GM23338 (cell line): ENCODE measurements around the gene KYNU.

ENCODE experiments used
- CREB1 ChIP-seq: fragments of 250-450 bp; sonication (Bioruptor Pico); IDR thresholded peaks from 2 replicates; pipeline ENCODE4 v1.5.0; 2020; ENCODE audit warnings: low read depth, mild to moderate bottlenecking, moderate library complexity
- EZH2 ChIP-seq: fragments of 200-600 bp; sonication (generic); IDR thresholded peaks from one replicate; pipeline ENCODE4 v1.8.0; 2017; ENCODE audit warnings: antibody characterized with exemption, mild to moderate bottlenecking, low read depth; ENCODE audit not compliant: unreplicated experiment
- EZH2phosphoT487 ChIP-seq: fragments of 200-600 bp; sonication (generic); IDR thresholded peaks from one replicate; pipeline ENCODE4 v1.8.1; 2018; ENCODE audit warnings: antibody characterized with exemption; ENCODE audit not compliant: unreplicated experiment
- TF ChIP-seq, protein P1 (sequence below), 2 experiments: fragments of 200-600 bp in 1 of 2; sonication (generic) in 1 of 2; conservative IDR thresholded peaks; 2 replicates each; pipeline versions ENCODE4 v1.5.1 to v1.6.1; 2016 to 2017; ENCODE audit warnings: antibody characterized with exemption in 2 of 2, low read depth in 2 of 2, mild to moderate bottlenecking in 2 of 2, moderate library complexity in 1 of 2

DNA sequence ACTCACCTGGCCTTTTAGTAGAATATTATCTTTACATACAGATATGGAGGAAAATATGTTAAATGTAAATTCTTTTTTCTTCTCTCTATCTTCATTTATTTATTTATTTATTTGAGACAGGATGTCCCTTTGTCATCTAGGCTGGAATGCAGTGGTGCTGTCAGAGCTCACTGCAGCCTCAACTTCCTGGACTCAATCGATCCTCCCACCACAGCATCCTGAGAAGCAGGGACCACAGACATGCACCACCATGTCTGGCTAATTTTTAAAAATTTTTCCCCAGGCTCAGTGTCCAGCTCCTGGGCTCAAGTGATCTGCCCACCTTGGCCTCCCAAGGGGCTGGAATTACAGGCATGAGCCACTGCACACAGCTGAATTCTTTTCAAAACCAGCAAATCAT, 20.3 kb downstream of the KYNU start:
- TF ChIP-seq CREB1 (no peak), EZH2phosphoT487 (no peak), EZH2 (no peak)
- TF ChIP-seq, protein P1, sequence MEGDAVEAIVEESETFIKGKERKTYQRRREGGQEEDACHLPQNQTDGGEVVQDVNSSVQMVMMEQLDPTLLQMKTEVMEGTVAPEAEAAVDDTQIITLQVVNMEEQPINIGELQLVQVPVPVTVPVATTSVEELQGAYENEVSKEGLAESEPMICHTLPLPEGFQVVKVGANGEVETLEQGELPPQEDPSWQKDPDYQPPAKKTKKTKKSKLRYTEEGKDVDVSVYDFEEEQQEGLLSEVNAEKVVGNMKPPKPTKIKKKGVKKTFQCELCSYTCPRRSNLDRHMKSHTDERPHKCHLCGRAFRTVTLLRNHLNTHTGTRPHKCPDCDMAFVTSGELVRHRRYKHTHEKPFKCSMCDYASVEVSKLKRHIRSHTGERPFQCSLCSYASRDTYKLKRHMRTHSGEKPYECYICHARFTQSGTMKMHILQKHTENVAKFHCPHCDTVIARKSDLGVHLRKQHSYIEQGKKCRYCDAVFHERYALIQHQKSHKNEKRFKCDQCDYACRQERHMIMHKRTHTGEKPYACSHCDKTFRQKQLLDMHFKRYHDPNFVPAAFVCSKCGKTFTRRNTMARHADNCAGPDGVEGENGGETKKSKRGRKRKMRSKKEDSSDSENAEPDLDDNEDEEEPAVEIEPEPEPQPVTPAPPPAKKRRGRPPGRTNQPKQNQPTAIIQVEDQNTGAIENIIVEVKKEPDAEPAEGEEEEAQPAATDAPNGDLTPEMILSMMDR (conservative IDR thresholded peaks at IDR 0.05; ENCODE audit: low read depth in 2 of 2): no peak
